ENCODE measurements around the gene C1orf216.
"Not testable (repeated sequence)": the region's sequence is repeated elsewhere in the genome, so short reads cannot be mapped to it uniquely, and the experiment has no call there.

C1orf216 gene

DNA sequence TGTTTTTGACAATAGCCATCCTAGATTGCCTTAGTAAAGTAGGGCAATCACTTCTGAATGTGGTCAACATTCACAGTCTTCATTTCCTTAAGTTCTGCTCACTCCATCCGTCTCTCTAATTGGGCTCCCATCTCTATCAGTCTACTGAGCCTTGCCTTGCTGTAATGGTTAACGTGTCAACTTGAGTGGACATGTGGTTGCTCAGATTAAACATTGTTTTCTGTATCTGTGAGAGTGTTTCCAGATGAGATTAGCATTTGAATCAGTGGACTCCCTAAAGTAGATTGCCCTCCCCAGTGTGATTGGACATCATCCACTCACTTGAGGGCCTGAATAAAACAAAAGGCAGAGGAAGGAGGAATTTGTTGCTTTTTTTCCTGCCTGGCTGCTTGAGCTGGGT lies 26.4 kb downstream of the C1orf216 start:
- no peak for DNase-seq (ENCODE audit: low read depth, low spot score)
- POLR2A ChIA-PET = interaction anchor here (0.6 kb wide), 1 partner anchor 13 kb away, joined by 3 read pairs; no protein-coding TSS in a partner anchor
- H3K4me3 ChIP-seq (ENCODE audit: low read depth, low read length) = no peak overlapping the region
- CTCF ChIA-PET = interaction anchor here (7.9 kb wide), 1 partner anchor 23 kb away, joined by 39 read pairs; no protein-coding TSS in a partner anchor
- TF ChIP-seq, protein P1, sequence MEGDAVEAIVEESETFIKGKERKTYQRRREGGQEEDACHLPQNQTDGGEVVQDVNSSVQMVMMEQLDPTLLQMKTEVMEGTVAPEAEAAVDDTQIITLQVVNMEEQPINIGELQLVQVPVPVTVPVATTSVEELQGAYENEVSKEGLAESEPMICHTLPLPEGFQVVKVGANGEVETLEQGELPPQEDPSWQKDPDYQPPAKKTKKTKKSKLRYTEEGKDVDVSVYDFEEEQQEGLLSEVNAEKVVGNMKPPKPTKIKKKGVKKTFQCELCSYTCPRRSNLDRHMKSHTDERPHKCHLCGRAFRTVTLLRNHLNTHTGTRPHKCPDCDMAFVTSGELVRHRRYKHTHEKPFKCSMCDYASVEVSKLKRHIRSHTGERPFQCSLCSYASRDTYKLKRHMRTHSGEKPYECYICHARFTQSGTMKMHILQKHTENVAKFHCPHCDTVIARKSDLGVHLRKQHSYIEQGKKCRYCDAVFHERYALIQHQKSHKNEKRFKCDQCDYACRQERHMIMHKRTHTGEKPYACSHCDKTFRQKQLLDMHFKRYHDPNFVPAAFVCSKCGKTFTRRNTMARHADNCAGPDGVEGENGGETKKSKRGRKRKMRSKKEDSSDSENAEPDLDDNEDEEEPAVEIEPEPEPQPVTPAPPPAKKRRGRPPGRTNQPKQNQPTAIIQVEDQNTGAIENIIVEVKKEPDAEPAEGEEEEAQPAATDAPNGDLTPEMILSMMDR (IDR thresholded peaks at IDR 0.05; ENCODE audit: insufficient read depth, low read length, missing control alignments) = no peak

DNA sequence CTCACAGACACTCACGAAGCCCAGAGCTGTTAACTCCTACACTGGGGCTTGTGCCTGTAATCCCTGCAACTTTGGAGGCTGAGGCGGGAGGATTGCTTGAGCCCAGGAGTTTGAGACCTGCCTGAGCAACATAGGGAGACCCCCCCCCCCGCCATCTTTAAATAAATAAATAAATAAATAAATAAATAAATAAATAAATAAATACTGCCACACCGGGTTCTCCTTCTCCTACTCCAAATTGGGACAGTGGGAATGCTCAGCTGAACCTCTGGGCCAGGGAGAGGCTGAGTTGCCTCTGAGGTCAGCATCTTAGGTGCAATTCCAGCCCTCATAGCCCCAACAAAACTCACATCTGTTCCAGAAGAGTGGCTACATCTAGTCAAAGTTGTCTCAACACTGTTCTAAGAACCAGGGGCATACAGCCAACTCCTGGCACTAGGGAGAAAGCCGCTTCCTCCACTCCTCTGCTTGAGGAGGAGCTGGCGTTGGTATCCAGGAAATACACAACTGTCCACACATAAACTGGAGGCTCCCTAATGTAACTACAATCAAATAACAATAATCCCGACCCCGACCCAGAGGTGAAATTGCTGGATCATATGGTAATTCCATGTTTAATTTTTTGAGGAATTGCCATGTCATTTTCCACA lies 27.0 kb downstream of the C1orf216 start:
- CTCF ChIA-PET = interaction anchor here (7.9 kb wide), 1 partner anchor 24 kb away, joined by 39 read pairs; no protein-coding TSS in a partner anchor
- DNase-seq (ENCODE audit: low read depth, low spot score) = no peak
- TF ChIP-seq, protein P1 (IDR thresholded peaks at IDR 0.05; ENCODE audit: insufficient read depth, low read length, missing control alignments) = no peak
- POLR2A ChIA-PET = interaction anchor here (0.6 kb wide), 1 partner anchor 12 kb away, joined by 3 read pairs; no protein-coding TSS in a partner anchor
- no peak overlapping the region for H3K4me3 ChIP-seq (ENCODE audit: low read depth, low read length)

DNA sequence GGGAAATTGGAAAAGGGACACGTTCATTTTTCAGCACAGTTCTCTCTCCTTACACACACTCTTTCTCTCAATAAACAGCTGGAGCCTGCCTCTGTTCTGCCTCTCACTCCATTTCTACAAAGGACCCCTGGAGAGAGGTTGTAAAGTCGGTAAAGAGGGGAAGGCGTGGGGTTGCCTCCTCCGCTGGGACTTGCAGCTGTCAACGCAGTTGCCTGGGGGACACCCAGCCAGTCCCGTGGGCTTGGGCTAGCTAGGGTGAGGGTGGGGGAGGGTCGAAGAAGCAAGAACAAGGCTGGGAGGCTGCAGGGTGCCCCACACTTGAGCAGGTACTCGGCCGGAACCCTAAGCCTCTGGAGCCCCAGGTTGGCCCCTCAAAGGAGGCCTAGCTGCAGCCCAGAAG lies 27.6 kb downstream of the C1orf216 start:
- no peak overlapping the region for H3K4me3 ChIP-seq (ENCODE audit: low read depth, low read length)
- CTCF ChIA-PET = interaction anchor here (7.9 kb wide), 1 partner anchor 24 kb away, joined by 39 read pairs; no protein-coding TSS in a partner anchor
- TF ChIP-seq, protein P1 (IDR thresholded peaks at IDR 0.05; ENCODE audit: insufficient read depth, low read length, missing control alignments) = no peak
- no peak for DNase-seq (ENCODE audit: low read depth, low spot score)
- POLR2A ChIA-PET = no interaction called here

DNA sequence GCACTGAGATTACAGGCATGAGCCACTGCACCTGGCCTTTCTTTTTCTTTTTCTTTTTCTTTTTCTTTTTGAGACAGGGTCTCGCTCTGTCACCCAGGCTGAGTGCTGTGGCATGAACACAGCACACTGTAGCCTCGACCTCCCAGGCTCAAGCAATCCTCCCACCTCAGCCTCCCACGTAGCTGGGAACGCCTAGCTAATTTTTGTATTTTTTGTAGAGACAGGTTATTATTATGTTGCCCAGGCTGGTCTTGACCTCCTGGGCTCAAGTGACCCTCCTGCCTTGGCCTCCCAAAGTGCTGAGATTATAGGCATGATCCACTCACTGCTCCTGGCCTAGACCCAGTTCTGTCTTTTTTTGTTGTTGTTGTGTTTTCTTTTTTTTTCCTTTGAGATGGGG lies 28.6 kb downstream of the C1orf216 start:
- DNase-seq (ENCODE audit: low read depth, low spot score); POLR2A ChIA-PET; H3K4me3 ChIP-seq (ENCODE audit: low read depth, low read length): not testable (repeated sequence)
- CTCF ChIA-PET = interaction anchor here (7.9 kb wide), 1 partner anchor 25 kb away, joined by 39 read pairs; no protein-coding TSS in a partner anchor

DNA sequence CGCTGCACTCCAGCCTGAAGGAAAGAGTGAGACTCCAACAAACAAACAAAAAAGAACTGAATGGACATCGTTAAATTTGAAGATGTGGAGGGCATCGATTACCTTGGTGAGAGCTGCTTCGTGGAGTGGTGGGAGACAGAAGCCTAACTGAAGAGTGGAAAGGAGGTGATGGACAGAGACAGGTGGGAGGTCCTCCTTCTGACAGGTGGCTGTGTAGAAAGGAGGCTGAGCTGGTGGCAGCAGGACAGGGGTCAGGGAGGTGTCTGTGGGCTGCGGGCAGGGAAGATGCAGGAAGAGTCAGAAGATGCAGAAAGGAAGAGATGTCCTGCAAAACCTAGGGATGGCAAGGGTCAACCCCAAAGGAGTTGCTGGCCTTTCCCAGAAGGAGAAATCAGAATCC lies 30.5 kb downstream of the C1orf216 start:
- no peak overlapping the region for H3K4me3 ChIP-seq (ENCODE audit: low read depth, low read length)
- ChIA-PET CTCF (interaction anchor here (7.9 kb wide), 1 partner anchor 27 kb away, joined by 39 read pairs; no protein-coding TSS in a partner anchor), POLR2A (no interaction called here)
- no peak for DNase-seq (ENCODE audit: low read depth, low spot score)
- TF ChIP-seq, protein P1 (IDR thresholded peaks at IDR 0.05; ENCODE audit: insufficient read depth, low read length, missing control alignments) = no peak

DNA sequence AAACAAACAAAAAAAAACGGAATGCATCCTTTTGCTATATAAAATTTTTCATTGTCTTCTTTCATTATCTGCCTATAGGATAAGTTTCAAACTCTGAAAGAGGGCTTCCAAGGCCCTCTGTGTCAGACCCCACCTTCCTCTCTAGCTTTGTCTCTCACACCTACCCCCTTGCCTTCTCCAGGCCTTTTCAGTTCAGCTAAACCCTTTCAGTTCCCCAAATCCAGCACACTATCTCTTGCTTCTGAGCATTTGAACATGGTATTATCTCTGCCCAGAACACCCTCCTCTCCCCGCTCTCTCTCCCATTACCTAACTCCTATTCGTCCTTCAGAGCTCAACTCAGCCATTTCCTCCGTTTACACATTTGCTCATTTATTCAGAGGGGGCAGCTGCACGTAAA lies 35.7 kb downstream of the C1orf216 start:
- ChIA-PET POLR2A (no interaction called here), CTCF (interaction anchor here (3.3 kb wide), 1 partner anchor 32 kb away, joined by 18 read pairs; no protein-coding TSS in a partner anchor)
- TF ChIP-seq, protein P1 (IDR thresholded peaks at IDR 0.05; ENCODE audit: insufficient read depth, low read length, missing control alignments) = no peak
- no peak for DNase-seq (ENCODE audit: low read depth, low spot score)
- H3K4me3 ChIP-seq (ENCODE audit: low read depth, low read length) = no peak overlapping the region

Data from AG04449 (cell line).